Measurements from ENCODE around the gene PCBP3. TPM values are rescaled to one million over a fixed set of nuclear protein-coding genes. Genes with fewer than 3 reads are reported as not detected.

Gene PCBP3
- total RNA-seq, 1 experiment from 2014 or later: not detected

DNA sequence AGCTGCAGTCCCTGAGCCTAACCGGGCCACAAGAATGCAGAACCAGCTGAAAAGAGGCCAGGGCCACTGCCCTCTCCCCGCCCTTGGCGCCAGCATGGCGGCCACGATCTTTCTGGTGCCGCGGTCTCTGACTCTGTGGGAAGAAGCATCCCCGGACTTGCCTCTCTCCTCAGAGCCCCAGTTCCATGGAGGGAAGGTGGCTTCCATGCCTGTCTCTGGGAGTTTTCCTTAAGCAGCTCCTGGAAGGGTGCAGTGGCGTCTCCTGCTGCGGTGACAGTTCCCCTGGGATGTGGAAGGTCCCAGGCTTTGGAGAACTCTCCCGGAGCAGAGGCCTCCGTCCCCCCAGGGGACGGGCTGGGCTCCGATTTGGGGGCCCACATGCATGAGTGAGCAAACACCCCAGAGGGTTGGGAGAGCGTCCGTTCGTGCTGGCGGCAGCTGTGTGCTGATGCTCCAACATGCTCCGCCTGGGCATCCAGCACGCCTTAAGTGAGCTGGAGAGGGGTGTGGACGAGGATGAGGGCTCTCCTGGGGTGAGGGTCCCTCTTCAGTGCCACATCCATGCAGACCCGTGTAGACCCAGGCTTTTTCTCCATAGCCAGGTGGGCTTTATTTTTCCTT, 228.2 kb downstream of the PCBP3 start (continued):
- TF ChIP-seq TCF7L2 (IDR thresholded peaks at IDR 0.05; ENCODE audit: low read depth, low read length): no peak

DNA sequence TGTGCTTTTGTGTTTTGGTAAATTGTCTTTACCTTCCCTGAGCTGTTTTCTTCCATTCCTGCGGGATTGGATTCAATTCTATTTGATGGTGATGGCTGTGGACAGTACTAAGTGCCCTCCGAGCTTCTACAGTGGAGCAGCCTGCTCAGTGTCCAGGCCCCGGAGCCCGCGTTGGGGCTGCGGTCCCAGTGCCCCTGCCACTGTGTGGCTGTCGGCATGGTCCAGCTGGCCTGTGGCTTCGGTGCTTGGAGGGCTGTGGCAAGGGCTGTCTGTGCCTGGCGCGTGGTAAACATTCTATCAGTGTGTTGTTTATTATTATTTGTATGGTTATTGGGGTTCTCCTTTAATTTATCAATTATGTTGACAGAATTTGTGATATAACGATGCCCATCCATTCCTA, 228.9 kb downstream of the PCBP3 start:
- in situ Hi-C loops (cut with HindIII; ENCODE audit: low pct_unique_long_range_greater_than_20kb, low sequenced_read_pairs) (no loop called here), intact Hi-C loops (cut with micrococcal nuclease; ENCODE audit: unreplicated experiment) (no loop called here)
- Histone ChIP-seq H3K27ac (ENCODE audit: low read length) (no peak overlapping the region), H3K27me3 (ENCODE audit: control insufficient read depth, insufficient read depth, low read length) (no peaks in the 10 kb centered on the region), H3K36me3 (ENCODE audit: control insufficient read depth, insufficient read depth, low read length) (no peaks in the 10 kb centered on the region), H3K4me1 (ENCODE audit: control insufficient read depth, insufficient read depth, low read length) (no peaks in the 10 kb centered on the region), H3K9me3 (ENCODE audit: control insufficient read depth, insufficient read depth, low read depth, low read length) (no peaks in the 10 kb centered on the region), H3K4me3 (ENCODE audit: low read depth in 2 of 2, low read length in 2 of 2) (no peak overlapping the region)
- no TSS peak for BruUV-seq (replicated peaks)
- ChIA-PET POLR2A (no interaction called here), CTCF (no interaction called here)
- DNase-seq (ENCODE audit: low read depth, low spot score): no peak
- no peak for ATAC-seq
- TF ChIP-seq SIN3A (IDR thresholded peaks at IDR 0.05; ENCODE audit: borderline replicate concordance, insufficient read depth, low read depth, low read length) (no peak), POLR2AphosphoS5 (IDR thresholded peaks at IDR 0.05; ENCODE audit: low read depth, low read length) (no peak), TCF7L2 (IDR thresholded peaks at IDR 0.05; ENCODE audit: low read depth, low read length) (no peak)
- TF ChIP-seq, protein P1, sequence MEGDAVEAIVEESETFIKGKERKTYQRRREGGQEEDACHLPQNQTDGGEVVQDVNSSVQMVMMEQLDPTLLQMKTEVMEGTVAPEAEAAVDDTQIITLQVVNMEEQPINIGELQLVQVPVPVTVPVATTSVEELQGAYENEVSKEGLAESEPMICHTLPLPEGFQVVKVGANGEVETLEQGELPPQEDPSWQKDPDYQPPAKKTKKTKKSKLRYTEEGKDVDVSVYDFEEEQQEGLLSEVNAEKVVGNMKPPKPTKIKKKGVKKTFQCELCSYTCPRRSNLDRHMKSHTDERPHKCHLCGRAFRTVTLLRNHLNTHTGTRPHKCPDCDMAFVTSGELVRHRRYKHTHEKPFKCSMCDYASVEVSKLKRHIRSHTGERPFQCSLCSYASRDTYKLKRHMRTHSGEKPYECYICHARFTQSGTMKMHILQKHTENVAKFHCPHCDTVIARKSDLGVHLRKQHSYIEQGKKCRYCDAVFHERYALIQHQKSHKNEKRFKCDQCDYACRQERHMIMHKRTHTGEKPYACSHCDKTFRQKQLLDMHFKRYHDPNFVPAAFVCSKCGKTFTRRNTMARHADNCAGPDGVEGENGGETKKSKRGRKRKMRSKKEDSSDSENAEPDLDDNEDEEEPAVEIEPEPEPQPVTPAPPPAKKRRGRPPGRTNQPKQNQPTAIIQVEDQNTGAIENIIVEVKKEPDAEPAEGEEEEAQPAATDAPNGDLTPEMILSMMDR (IDR thresholded peaks at IDR 0.05): no peak
- TF ChIP-seq, protein P2, sequence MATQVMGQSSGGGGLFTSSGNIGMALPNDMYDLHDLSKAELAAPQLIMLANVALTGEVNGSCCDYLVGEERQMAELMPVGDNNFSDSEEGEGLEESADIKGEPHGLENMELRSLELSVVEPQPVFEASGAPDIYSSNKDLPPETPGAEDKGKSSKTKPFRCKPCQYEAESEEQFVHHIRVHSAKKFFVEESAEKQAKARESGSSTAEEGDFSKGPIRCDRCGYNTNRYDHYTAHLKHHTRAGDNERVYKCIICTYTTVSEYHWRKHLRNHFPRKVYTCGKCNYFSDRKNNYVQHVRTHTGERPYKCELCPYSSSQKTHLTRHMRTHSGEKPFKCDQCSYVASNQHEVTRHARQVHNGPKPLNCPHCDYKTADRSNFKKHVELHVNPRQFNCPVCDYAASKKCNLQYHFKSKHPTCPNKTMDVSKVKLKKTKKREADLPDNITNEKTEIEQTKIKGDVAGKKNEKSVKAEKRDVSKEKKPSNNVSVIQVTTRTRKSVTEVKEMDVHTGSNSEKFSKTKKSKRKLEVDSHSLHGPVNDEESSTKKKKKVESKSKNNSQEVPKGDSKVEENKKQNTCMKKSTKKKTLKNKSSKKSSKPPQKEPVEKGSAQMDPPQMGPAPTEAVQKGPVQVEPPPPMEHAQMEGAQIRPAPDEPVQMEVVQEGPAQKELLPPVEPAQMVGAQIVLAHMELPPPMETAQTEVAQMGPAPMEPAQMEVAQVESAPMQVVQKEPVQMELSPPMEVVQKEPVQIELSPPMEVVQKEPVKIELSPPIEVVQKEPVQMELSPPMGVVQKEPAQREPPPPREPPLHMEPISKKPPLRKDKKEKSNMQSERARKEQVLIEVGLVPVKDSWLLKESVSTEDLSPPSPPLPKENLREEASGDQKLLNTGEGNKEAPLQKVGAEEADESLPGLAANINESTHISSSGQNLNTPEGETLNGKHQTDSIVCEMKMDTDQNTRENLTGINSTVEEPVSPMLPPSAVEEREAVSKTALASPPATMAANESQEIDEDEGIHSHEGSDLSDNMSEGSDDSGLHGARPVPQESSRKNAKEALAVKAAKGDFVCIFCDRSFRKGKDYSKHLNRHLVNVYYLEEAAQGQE (IDR thresholded peaks at IDR 0.05; ENCODE audit: insufficient read depth in 1 of 2, low read depth in 2 of 2, low read length in 1 of 2): no peak

DNA sequence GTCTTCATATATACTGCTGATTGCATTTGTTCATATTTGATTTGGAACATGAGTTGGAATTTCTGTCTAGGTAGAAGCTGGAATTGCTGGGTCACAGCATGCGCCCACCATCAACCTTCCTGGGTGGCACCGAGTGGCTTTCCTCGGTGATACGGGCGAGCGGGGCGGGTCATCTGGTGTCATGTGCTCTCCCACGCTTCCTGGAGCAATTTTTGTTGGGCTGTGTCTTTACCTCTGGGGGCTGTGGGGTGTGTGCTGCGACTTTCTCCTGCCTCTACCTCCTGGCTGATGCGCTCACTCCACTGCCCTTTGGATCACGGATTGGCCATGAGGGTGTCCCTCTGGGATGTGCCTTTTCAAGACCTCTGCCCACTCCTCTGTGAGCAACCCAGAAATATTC, 229.4 kb downstream of the PCBP3 start:
- ChIA-PET POLR2A (no interaction called here), CTCF (no interaction called here)
- intact Hi-C loops (cut with micrococcal nuclease; ENCODE audit: unreplicated experiment): no loop called here
- in situ Hi-C loops (cut with HindIII; ENCODE audit: low pct_unique_long_range_greater_than_20kb, low sequenced_read_pairs): no loop called here
- H3K27me3 ChIP-seq (ENCODE audit: control insufficient read depth, insufficient read depth, low read length): no peaks in the 10 kb centered on the region
- H3K27ac ChIP-seq (ENCODE audit: low read length): no peak overlapping the region
- no TSS peak for BruUV-seq (replicated peaks)
- H3K4me1 ChIP-seq (ENCODE audit: control insufficient read depth, insufficient read depth, low read length): no peaks in the 10 kb centered on the region
- ATAC-seq (no peak), DNase-seq (ENCODE audit: low read depth, low spot score) (no peak)
- H3K4me3 ChIP-seq (ENCODE audit: low read depth in 2 of 2, low read length in 2 of 2): no peak overlapping the region
- H3K9me3 ChIP-seq (ENCODE audit: control insufficient read depth, insufficient read depth, low read depth, low read length): no peaks in the 10 kb centered on the region
- no peaks in the 10 kb centered on the region for H3K36me3 ChIP-seq (ENCODE audit: control insufficient read depth, insufficient read depth, low read length)
- TF ChIP-seq SIN3A (IDR thresholded peaks at IDR 0.05; ENCODE audit: borderline replicate concordance, insufficient read depth, low read depth, low read length) (no peak), POLR2AphosphoS5 (IDR thresholded peaks at IDR 0.05; ENCODE audit: low read depth, low read length) (no peak), TCF7L2 (IDR thresholded peaks at IDR 0.05; ENCODE audit: low read depth, low read length) (no peak)
- TF ChIP-seq, protein P2 (IDR thresholded peaks at IDR 0.05; ENCODE audit: insufficient read depth in 1 of 2, low read depth in 2 of 2, low read length in 1 of 2): no peak
- TF ChIP-seq, protein P1 (IDR thresholded peaks at IDR 0.05): no peak

All from Panc1 (cell line).